HepG2 (cell line): ENCODE data around the gene SRSF10. TPM values are rescaled to one million over a fixed set of nuclear protein-coding genes. Genes with fewer than 3 reads are reported as not detected.

Experiments
- ATAC-seq: fragments of 200-7000 bp; cut with Tn5 transposase; 3 replicates; pipeline ENCODE4 v1.9.1; 2020; ENCODE audit warnings: mild to moderate bottlenecking, moderate library complexity
- BruUV-seq: library from RNA; stranded (reverse); fragments of 400-500 nt; replicated peaks from 2 replicates; lab custom pipeline; 2021; lab: Mats Ljungman, UMichigan
- CTCF ChIA-PET: fragments of 300-600 bp; formaldehyde crosslinking; extraction: SDS; loops from one replicate; lab custom pipeline; 2021; ENCODE audit warnings: low total read pairs, inconsistent platforms, low intra/inter-chr PET ratio; lab: Yijun Ruan, JAX
- POLR2A ChIA-PET: fragments of 350-600 bp; sonication (Branson Sonifier 250); formaldehyde crosslinking; loops from one replicate; lab custom pipeline; 2020; ENCODE audit warnings: antibody characterized with exemption, inconsistent platforms; lab: Yijun Ruan, JAX
- DNase-seq: peaks from one replicate; pipeline ENCODE4 v3.0.0-alpha.2; 2015; ENCODE audit warnings: low spot score
- FAIRE-seq: peaks from 3 replicates; lab custom pipeline; 2011; peaks lifted over from hg19 to GRCh38; lab: Jason Lieb, UNC
- H2AFZ ChIP-seq: one replicate; pipeline ENCODE4 v1.6.1; 2011; ENCODE audit warnings: low read length, inconsistent platforms
- H3K27ac ChIP-seq: fragments of 300-600 bp; 3 replicates; pipeline ENCODE4 v1.8.0; 2011; ENCODE audit warnings: mixed run types, mild to moderate bottlenecking, mixed read lengths, low read length, inconsistent platforms; ENCODE audit not compliant: insufficient read depth; ENCODE audit errors: extremely low read length
- H3K27me3 ChIP-seq, 2 experiments: fragments of 200-600 bp in 1 of 2; 2 replicates in 1 of 2; 3 replicates in 1 of 2; pipeline versions ENCODE4 v1.6.0 to v1.8.0; 2011; ENCODE audit warnings: low read length in 2 of 2, mild to moderate bottlenecking in 2 of 2, moderate library complexity in 2 of 2, inconsistent platforms in 1 of 2; ENCODE audit not compliant: insufficient read depth in 2 of 2, control insufficient read depth in 1 of 2
- H3K36me3 ChIP-seq, 2 experiments: fragments of 200-600 bp in 1 of 2; replicated peaks in 1 of 2; 2 replicates in 1 of 2; 3 replicates in 1 of 2; pipeline versions ENCODE4 v1.5.1 to v1.8.0; 2011; ENCODE audit warnings: low read length in 2 of 2, inconsistent platforms in 1 of 2; ENCODE audit not compliant: insufficient read depth in 2 of 2, control insufficient read depth in 1 of 2
- H3K4me1 ChIP-seq: 2 replicates; pipeline ENCODE4 v1.5.1; 2012; ENCODE audit warnings: low read length, inconsistent platforms; ENCODE audit not compliant: insufficient read depth
- H3K4me2 ChIP-seq: 2 replicates; pipeline ENCODE4 v1.6.0; 2011; ENCODE audit warnings: low read depth, low read length, inconsistent platforms
- H3K4me3 ChIP-seq, 3 experiments: fragments of 200-600 bp in 1 of 3; sonication (generic), shearing (Covaris generic) in 1 of 3; replicated peaks in 1 of 3; 2 replicates each; pipeline ENCODE4 v1.5.1; 2011 to 2016; ENCODE audit warnings: low read length in 3 of 3, inconsistent platforms in 2 of 3, low read depth in 2 of 3, mild to moderate bottlenecking in 2 of 3, control low read depth in 1 of 3, mixed read lengths in 1 of 3; ENCODE audit not compliant: insufficient read depth in 1 of 3
- H3K79me2 ChIP-seq: one replicate; pipeline ENCODE4 v1.6.1; 2011; ENCODE audit warnings: low read length, inconsistent platforms; ENCODE audit not compliant: insufficient read depth
- H3K9ac ChIP-seq: 2 replicates; pipeline ENCODE4 v1.6.0; 2011; ENCODE audit warnings: mild to moderate bottlenecking, low read depth, low read length, inconsistent platforms; ENCODE audit not compliant: insufficient read depth
- H3K9me3 ChIP-seq: 2 replicates; pipeline ENCODE4 v1.5.1; 2012; ENCODE audit warnings: mild to moderate bottlenecking, low read length
- H4K20me1 ChIP-seq: 2 replicates; pipeline ENCODE4 v1.6.0; 2011; ENCODE audit warnings: inconsistent platforms, mild to moderate bottlenecking, low read length, moderate library complexity; ENCODE audit not compliant: insufficient read depth
- CBX5 ChIP-seq: sonication (generic); formaldehyde crosslinking; IDR thresholded peaks from 2 replicates; pipeline ENCODE4 v1.4.0; 2020; ENCODE audit warnings: missing genetic modification reagents, borderline replicate concordance
- DZIP1 ChIP-seq: sonication (generic); formaldehyde crosslinking; IDR thresholded peaks from 2 replicates; pipeline ENCODE4 v1.5.0; 2020; ENCODE audit warnings: mild to moderate bottlenecking, missing genetic modification reagents
- MAFF ChIP-seq: IDR thresholded peaks from 2 replicates; pipeline ENCODE4 v1.6.1; 2011; ENCODE audit warnings: low read depth, low read length, improper control_type of control experiment
- MAFK ChIP-seq, 2 experiments: IDR thresholded peaks in 1 of 2; conservative IDR thresholded peaks in 1 of 2; 2 replicates each; pipeline ENCODE4 v1.6.1; 2011; ENCODE audit warnings: improper control_type of control experiment in 2 of 2, low read length in 2 of 2
- SNAPC2 ChIP-seq: sonication (generic); formaldehyde crosslinking; IDR thresholded peaks from 2 replicates; pipeline ENCODE4 v1.8.1; 2022; ENCODE audit warnings: mild to moderate bottlenecking, missing genetic modification reagents
- SP1 ChIP-seq, 2 experiments: fragments of 450-650 bp in 1 of 2; sonication (generic) in 1 of 2; formaldehyde crosslinking in 1 of 2; IDR thresholded peaks; 2 replicates each; pipeline versions ENCODE4 v1.4.0 to v1.6.1; 2016 to 2020; ENCODE audit warnings: missing genetic modification reagents in 1 of 2
- TCF7 ChIP-seq: sonication (generic); IDR thresholded peaks from 2 replicates; pipeline ENCODE4 v1.6.1; 2016; ENCODE audit warnings: antibody characterized with exemption, low read depth
- ZNF12 ChIP-seq: sonication (generic); formaldehyde crosslinking; IDR thresholded peaks from 2 replicates; pipeline ENCODE4 v1.5.0; 2020; ENCODE audit warnings: missing genetic modification reagents
- ZNF3 ChIP-seq: IDR thresholded peaks from 2 replicates; pipeline ENCODE4 v1.7.0; 2017; ENCODE audit warnings: inconsistent platforms
- ZNF430 ChIP-seq: sonication (generic); formaldehyde crosslinking; IDR thresholded peaks from 2 replicates; pipeline ENCODE4 v1.9.0; 2021; ENCODE audit warnings: mild to moderate bottlenecking, missing genetic modification reagents
- ZNF432 ChIP-seq: sonication (generic); formaldehyde crosslinking; IDR thresholded peaks from 2 replicates; pipeline ENCODE4 v1.5.0; 2020; ENCODE audit warnings: missing genetic modification reagents, mild to moderate bottlenecking, borderline replicate concordance
- ZNF496 ChIP-seq: sonication (generic); formaldehyde crosslinking; IDR thresholded peaks from 2 replicates; pipeline ENCODE4 v1.8.1; 2023; ENCODE audit warnings: mild to moderate bottlenecking, moderate library complexity, missing genetic modification reagents; ENCODE audit not compliant: insufficient replicate concordance
- ZSCAN29 ChIP-seq: sonication (generic); formaldehyde crosslinking; conservative IDR thresholded peaks from 2 replicates; pipeline ENCODE4 v1.4.0; 2020; ENCODE audit warnings: mild to moderate bottlenecking, missing genetic modification reagents
- WGBS: methylation state at CpG from one replicate; pipeline ENCODE4 v1.1.6; 2017; ENCODE audit warnings: low lambda C conversion rate; 5-methylcytosine and 5-hydroxymethylcytosine counted together
- in situ Hi-C: cut with HindIII; loops from 2 replicates; pipeline ENCODE4 v1.10.0; 2017; ENCODE audit warnings: low pct_unique_long_range_greater_than_20kb; ENCODE audit not compliant: extremely low pct_ligation_motif_present
- intact Hi-C: fragments of 100-400 bp; cut with micrococcal nuclease; formaldehyde crosslinking; loops from one replicate; pipeline ENCODE4 v1.10.0; 2022; ENCODE audit not compliant: unreplicated experiment
- polyA plus RNA-seq, 8 experiments: library from polyadenylated mRNA; depleted of rRNA in 3 of 8; stranded (reverse) in 7 of 8; unstranded in 1 of 8; fragments of >200 nt; fragmentation: Illumina TruSeq in 4 of 8; extraction: Trizol in 4 of 8; gene quantifications; 2 replicates each; pipeline versions ENCODE4 v1.2.1 to v1.2.3, GENCODE V29; 2011 to 2016; ENCODE audit warnings: low read depth in 4 of 8, missing spikeins in 1 of 8, mixed read lengths in 1 of 8; ENCODE audit not compliant: insufficient read depth in 1 of 8
- total RNA-seq, 5 experiments: library from RNA; depleted of rRNA; stranded (reverse); fragments of >200 nt; fragmentation: Illumina TruSeq; extraction: Trizol; gene quantifications; 2 replicates each; pipeline ENCODE4 v1.2.3, GENCODE V29; 2016; ENCODE audit warnings: low read depth in 1 of 5
- TF ChIP-seq, protein P1 (sequence below): sonication (generic); formaldehyde crosslinking; IDR thresholded peaks from 2 replicates; pipeline ENCODE4 v1.4.0; 2020; ENCODE audit warnings: missing genetic modification reagents

The SRSF10 gene
- total and polyA plus RNA-seq, 2 of the 13 experiments (the other 11 are each of a cell fraction or from before 2014, with no cell fraction given) = 126 to 186 TPM

DNA sequence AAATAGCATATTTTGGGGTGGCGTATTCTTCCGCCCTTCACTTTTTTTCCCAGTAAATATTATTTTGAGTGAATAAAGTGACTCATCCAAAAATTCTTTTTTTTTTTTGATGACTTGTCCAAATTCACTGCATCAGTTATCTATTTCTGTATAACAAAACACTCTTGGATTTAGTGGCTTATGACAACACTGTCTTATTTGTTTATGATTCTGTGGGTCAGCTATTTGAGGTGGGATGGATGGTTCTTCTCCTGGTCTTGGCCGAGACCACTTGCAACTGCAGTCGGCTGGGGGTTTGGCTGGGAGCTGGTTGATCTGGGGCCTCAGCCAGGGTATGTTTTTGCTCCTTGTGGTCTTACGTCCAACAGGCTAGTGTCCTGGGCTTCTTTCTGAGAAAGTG, 39.9 kb upstream of the SRSF10 start:
- peak overlapping the region; percentile 98 for H3K27ac ChIP-seq
- ChIA-PET POLR2A (interaction anchor here (1.5 to 4.1 kb wide), 7 partner anchors 9 to 220 kb away, joined by 5 to 63 read pairs (median 32); partner anchors contain the start of genes GALE, PNRC2 and SRSF10), CTCF (no interaction called here)
- no TSS peak for BruUV-seq
- H3K9ac ChIP-seq = peak overlapping the region; percentile 92
- no peaks in the 10 kb centered on the region for H3K36me3 ChIP-seq
- no peak for DNase-seq
- H4K20me1 ChIP-seq = no peaks in the 10 kb centered on the region
- peak overlapping the region in 1 of 3 experiments; percentile 3; a peak in 1 of 6 replicates for H3K4me3 ChIP-seq
- H3K9me3 ChIP-seq = no peaks in the 10 kb centered on the region
- 94% methylated on average over 5 of the region's 5 CpGs for WGBS
- peak overlapping the region; percentile 93; the same call in 1 of the 2 replicates for H3K4me2 ChIP-seq
- intact Hi-C loops = loop anchor here (2.0 kb wide), 2 partner anchors 17 to 39 kb away; partner anchors contain the start of gene SRSF10
- no peaks in the 10 kb centered on the region; a peak in 1 of 5 replicates for H3K27me3 ChIP-seq
- FAIRE-seq = no peak
- no peak overlapping the region for H2AFZ ChIP-seq
- H3K79me2 ChIP-seq = peaks cover 17% of the 10 kb centered on the region
- in situ Hi-C loops = loop anchor here (5.0 kb wide), 1 partner anchor 43 kb away; no protein-coding TSS in a partner anchor
- no peak for ATAC-seq
- peaks cover 98% of the 10 kb centered on the region for H3K4me1 ChIP-seq
- TF ChIP-seq ZNF430 (no peak), ZNF3 (CRISPR knock-in tag) (no peak), CBX5 (CRISPR knock-in tag) (no peak), ZNF432 (no peak), DZIP1 (CRISPR knock-in tag) (no peak), SNAPC2 (no peak), MAFF (peak; percentile 64), MAFK (conservative IDR thresholded peaks at IDR 0.05 in 1 of 2, IDR thresholded peaks at IDR 0.05 in 1 of 2; ENCODE audit: low read length in 2 of 2) (peak; percentile 51 to 60; a peak in 3 of 4 replicates), SP1 (IDR thresholded peaks at IDR 0.05) (no peak), SP1 (CRISPR knock-in tag; IDR thresholded peaks at IDR 0.05) (no peak), ZNF12 (no peak), ZSCAN29 (no peak), TCF7 (no peak), ZNF496 (no peak)
- TF ChIP-seq, protein P1, sequence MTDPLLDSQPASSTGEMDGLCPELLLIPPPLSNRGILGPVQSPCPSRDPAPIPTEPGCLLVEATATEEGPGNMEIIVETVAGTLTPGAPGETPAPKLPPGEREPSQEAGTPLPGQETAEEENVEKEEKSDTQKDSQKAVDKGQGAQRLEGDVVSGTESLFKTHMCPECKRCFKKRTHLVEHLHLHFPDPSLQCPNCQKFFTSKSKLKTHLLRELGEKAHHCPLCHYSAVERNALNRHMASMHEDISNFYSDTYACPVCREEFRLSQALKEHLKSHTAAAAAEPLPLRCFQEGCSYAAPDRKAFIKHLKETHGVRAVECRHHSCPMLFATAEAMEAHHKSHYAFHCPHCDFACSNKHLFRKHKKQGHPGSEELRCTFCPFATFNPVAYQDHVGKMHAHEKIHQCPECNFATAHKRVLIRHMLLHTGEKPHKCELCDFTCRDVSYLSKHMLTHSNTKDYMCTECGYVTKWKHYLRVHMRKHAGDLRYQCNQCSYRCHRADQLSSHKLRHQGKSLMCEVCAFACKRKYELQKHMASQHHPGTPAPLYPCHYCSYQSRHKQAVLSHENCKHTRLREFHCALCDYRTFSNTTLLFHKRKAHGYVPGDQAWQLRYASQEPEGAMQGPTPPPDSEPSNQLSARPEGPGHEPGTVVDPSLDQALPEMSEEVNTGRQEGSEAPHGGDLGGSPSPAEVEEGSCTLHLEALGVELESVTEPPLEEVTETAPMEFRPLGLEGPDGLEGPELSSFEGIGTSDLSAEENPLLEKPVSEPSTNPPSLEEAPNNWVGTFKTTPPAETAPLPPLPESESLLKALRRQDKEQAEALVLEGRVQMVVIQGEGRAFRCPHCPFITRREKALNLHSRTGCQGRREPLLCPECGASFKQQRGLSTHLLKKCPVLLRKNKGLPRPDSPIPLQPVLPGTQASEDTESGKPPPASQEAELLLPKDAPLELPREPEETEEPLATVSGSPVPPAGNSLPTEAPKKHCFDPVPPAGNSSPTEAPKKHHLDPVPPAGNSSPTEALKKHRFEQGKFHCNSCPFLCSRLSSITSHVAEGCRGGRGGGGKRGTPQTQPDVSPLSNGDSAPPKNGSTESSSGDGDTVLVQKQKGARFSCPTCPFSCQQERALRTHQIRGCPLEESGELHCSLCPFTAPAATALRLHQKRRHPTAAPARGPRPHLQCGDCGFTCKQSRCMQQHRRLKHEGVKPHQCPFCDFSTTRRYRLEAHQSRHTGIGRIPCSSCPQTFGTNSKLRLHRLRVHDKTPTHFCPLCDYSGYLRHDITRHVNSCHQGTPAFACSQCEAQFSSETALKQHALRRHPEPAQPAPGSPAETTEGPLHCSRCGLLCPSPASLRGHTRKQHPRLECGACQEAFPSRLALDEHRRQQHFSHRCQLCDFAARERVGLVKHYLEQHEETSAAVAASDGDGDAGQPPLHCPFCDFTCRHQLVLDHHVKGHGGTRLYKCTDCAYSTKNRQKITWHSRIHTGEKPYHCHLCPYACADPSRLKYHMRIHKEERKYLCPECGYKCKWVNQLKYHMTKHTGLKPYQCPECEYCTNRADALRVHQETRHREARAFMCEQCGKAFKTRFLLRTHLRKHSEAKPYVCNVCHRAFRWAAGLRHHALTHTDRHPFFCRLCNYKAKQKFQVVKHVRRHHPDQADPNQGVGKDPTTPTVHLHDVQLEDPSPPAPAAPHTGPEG (CRISPR knock-in tag) = no peak
